ENCODE measurements around the gene CDK5. TPM values are rescaled to one million over a fixed set of nuclear protein-coding genes. Genes with fewer than 3 reads are reported as not detected.

Gene CDK5
- total and polyA plus RNA-seq, 9 of the 15 experiments (the other 6 are each of a cell fraction or from before 2014, with no cell fraction given), result 3.2 to 38.0 (median 27.5) TPM

DNA sequence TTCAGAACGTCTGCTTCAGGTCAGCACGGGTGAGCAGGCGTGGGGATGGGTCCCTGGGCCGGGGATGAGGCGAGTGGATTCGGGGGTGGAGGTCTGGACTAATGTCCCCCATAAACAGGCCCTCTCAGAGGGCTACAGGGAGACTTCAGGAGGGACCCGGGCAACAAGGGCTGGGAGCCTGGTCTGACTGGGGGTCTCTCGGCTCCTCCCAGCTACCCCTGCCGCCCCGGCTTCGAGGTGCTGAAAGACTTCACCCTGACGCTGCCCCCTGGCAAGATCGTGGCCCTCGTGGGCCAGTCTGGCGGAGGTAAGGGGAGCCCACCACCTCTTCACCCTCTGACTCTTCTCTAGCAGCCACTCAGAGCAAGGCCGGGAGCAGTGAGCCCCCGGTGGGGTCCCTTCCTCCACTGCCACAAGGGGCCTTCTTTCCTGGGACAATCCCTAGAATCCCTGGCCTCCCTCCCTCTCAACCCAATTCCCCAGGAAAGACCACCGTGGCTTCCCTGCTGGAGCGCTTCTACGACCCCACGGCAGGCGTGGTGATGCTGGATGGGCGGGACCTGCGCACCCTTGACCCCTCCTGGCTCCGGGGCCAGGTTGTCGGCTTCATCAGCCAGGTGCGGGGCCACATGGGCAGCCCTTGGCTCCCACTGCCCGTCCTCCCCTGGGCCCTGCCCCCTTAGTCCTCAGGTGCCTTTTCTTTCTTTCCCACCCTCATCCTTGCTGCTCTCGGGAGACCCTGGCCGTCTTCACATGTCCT lies 16.9 kb downstream of the CDK5 start (continued):
- TF ChIP-seq FOXA3 (CRISPR knock-in tag; conservative IDR thresholded peaks at IDR 0.05 in 1 of 2, IDR thresholded peaks at IDR 0.05 in 1 of 2), result no peak
- TF ChIP-seq RBFOX2 (IDR thresholded peaks at IDR 0.05; ENCODE audit: low read depth, low read length), result 0 out of 2 replicates have a peak, but pooled peaks have one; percentile 16
- no peak for TF ChIP-seq MYNN (IDR thresholded peaks at IDR 0.05)
- no peak for TF ChIP-seq MYNN (CRISPR knock-in tag; IDR thresholded peaks at IDR 0.05)
- TF ChIP-seq, protein P1, sequence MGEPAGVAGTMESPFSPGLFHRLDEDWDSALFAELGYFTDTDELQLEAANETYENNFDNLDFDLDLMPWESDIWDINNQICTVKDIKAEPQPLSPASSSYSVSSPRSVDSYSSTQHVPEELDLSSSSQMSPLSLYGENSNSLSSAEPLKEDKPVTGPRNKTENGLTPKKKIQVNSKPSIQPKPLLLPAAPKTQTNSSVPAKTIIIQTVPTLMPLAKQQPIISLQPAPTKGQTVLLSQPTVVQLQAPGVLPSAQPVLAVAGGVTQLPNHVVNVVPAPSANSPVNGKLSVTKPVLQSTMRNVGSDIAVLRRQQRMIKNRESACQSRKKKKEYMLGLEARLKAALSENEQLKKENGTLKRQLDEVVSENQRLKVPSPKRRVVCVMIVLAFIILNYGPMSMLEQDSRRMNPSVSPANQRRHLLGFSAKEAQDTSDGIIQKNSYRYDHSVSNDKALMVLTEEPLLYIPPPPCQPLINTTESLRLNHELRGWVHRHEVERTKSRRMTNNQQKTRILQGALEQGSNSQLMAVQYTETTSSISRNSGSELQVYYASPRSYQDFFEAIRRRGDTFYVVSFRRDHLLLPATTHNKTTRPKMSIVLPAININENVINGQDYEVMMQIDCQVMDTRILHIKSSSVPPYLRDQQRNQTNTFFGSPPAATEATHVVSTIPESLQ (CRISPR knock-in tag; IDR thresholded peaks at IDR 0.05), result no peak
- no peak for TF ChIP-seq RNF2 (IDR thresholded peaks at IDR 0.05)
- no peak for TF ChIP-seq HNRNPL (IDR thresholded peaks at IDR 0.05; ENCODE audit: low read depth, low read length)
- TF ChIP-seq, protein P2, sequence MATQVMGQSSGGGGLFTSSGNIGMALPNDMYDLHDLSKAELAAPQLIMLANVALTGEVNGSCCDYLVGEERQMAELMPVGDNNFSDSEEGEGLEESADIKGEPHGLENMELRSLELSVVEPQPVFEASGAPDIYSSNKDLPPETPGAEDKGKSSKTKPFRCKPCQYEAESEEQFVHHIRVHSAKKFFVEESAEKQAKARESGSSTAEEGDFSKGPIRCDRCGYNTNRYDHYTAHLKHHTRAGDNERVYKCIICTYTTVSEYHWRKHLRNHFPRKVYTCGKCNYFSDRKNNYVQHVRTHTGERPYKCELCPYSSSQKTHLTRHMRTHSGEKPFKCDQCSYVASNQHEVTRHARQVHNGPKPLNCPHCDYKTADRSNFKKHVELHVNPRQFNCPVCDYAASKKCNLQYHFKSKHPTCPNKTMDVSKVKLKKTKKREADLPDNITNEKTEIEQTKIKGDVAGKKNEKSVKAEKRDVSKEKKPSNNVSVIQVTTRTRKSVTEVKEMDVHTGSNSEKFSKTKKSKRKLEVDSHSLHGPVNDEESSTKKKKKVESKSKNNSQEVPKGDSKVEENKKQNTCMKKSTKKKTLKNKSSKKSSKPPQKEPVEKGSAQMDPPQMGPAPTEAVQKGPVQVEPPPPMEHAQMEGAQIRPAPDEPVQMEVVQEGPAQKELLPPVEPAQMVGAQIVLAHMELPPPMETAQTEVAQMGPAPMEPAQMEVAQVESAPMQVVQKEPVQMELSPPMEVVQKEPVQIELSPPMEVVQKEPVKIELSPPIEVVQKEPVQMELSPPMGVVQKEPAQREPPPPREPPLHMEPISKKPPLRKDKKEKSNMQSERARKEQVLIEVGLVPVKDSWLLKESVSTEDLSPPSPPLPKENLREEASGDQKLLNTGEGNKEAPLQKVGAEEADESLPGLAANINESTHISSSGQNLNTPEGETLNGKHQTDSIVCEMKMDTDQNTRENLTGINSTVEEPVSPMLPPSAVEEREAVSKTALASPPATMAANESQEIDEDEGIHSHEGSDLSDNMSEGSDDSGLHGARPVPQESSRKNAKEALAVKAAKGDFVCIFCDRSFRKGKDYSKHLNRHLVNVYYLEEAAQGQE (IDR thresholded peaks at IDR 0.05; ENCODE audit: borderline replicate concordance), result no peak
- TF ChIP-seq, protein P2 (CRISPR knock-in tag; IDR thresholded peaks at IDR 0.05; ENCODE audit: low read depth), result no peak
- TF ChIP-seq, protein P3, sequence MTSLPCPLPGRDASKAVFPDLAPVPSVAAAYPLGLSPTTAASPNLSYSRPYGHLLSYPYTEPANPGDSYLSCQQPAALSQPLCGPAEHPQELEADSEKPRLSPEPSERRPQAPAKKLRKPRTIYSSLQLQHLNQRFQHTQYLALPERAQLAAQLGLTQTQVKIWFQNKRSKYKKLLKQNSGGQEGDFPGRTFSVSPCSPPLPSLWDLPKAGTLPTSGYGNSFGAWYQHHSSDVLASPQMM (CRISPR knock-in tag; IDR thresholded peaks at IDR 0.05), result no peak
- TF ChIP-seq TEAD1 (CRISPR knock-in tag; IDR thresholded peaks at IDR 0.05), result no peak
- TF ChIP-seq ZNF589 (CRISPR knock-in tag; IDR thresholded peaks at IDR 0.05; ENCODE audit: low read depth), result no peak
- no peak for TF ChIP-seq SNRNP70 (optimal IDR thresholded peaks at IDR 0.05; ENCODE audit: low read depth, low read length)
- TF ChIP-seq POLR2G (IDR thresholded peaks at IDR 0.05; ENCODE audit: low read depth, low read length), result peak; percentile 28; the same call in 1 of the 2 replicates
- TF ChIP-seq, protein P4, sequence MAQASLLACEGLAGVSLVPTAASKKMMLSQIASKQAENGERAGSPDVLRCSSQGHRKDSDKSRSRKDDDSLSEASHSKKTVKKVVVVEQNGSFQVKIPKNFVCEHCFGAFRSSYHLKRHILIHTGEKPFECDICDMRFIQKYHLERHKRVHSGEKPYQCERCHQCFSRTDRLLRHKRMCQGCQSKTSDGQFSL (CRISPR knock-in tag; IDR thresholded peaks at IDR 0.05), result no peak
- TF ChIP-seq, protein P4 (tag; IDR thresholded peaks at IDR 0.05), result no peak
- TF ChIP-seq ZNF830 (CRISPR knock-in tag; IDR thresholded peaks at IDR 0.05), result 0 out of 2 replicates have a peak, but pooled peaks have one; percentile 1

All from K562 (cell line).